Gastroesophageal sphincter (tissue), 3 donors: ENCODE measurements around the gene DDX21.

ENCODE experiments used
- CTCF ChIP-seq, 4 experiments: fragments of 200-600 bp in 2 of 4; fragments of 450-650 bp in 2 of 4; sonication (generic) in 1 of 4; IDR thresholded peaks; one replicate each; pipeline ENCODE4 v1.5.1; 2017 to 2019; ENCODE audit warnings: antibody characterized with exemption in 4 of 4, mild to moderate bottlenecking in 2 of 4, moderate library complexity in 2 of 4
- EP300 ChIP-seq: sonication (generic); formaldehyde crosslinking; IDR thresholded peaks from one replicate; pipeline ENCODE4 v1.6.1; 2017; ENCODE audit warnings: antibody characterized with exemption, mild to moderate bottlenecking
- POLR2AphosphoS5 ChIP-seq: sonication (generic); formaldehyde crosslinking; IDR thresholded peaks from one replicate; pipeline ENCODE4 v1.6.1; 2017; ENCODE audit warnings: antibody characterized with exemption

GRCh38 chr10:68938117-68938516 lies 17.9 kb upstream of the DDX21 start:
- TF ChIP-seq CTCF (IDR thresholded peaks at IDR 0.05), result no peak
- TF ChIP-seq POLR2AphosphoS5, result no peak
- no peak for TF ChIP-seq EP300
